Uterus (tissue), 4 donors: ENCODE measurements around the gene ACOXL. TPM values are rescaled to one million over a fixed set of nuclear protein-coding genes. Genes with fewer than 3 reads are reported as not detected.

Source experiments
- DNase-seq, 2 donors: peaks; one replicate each; pipeline ENCODE4 v3.0.0-alpha.2; 2019 to 2020
- H3K27ac ChIP-seq, 2 donors: fragments of 200-600 bp; sonication (generic); 1 replicate in 1 of 2; 2 replicates in 1 of 2; pipeline ENCODE4 v1.5.1; 2016 to 2018
- H3K27me3 ChIP-seq, 2 donors: fragments of 200-600 bp; sonication (generic); one replicate each; pipeline ENCODE4 v1.5.1; 2018 to 2019; ENCODE audit warnings: control low read depth in 1 of 2
- H3K36me3 ChIP-seq, 2 donors: fragments of 200-600 bp; sonication (generic); one replicate each; pipeline ENCODE4 v1.5.1; 2019; ENCODE audit warnings: control low read depth in 1 of 2
- H3K4me1 ChIP-seq, 2 donors: fragments of 200-600 bp; sonication (generic); one replicate each; pipeline ENCODE4 v1.5.1; 2018 to 2019; ENCODE audit warnings: control low read depth in 1 of 2
- H3K4me3 ChIP-seq, 2 donors: fragments of 200-600 bp; sonication (generic); 1 replicate in 1 of 2; 2 replicates in 1 of 2; pipeline ENCODE4 v1.5.1; 2018 to 2019; ENCODE audit warnings: mild to moderate bottlenecking in 1 of 2
- H3K9me3 ChIP-seq, 2 donors: fragments of 200-600 bp; sonication (generic); one replicate each; pipeline ENCODE4 v1.5.1; 2019; ENCODE audit warnings: control low read depth in 1 of 2
- POLR2A ChIP-seq, 2 donors: fragments of 450-650 bp; IDR thresholded peaks; one replicate each; pipeline ENCODE4 v1.6.1; 2016; ENCODE audit warnings: antibody characterized with exemption in 2 of 2, mild to moderate bottlenecking in 1 of 2, moderate library complexity in 1 of 2
- intact Hi-C: fragments of 100-400 bp; cut with DNase I; formaldehyde crosslinking; loops from one replicate; pipeline ENCODE4 v1.15.1; 2023; ENCODE audit warnings: low total_unique reads
- total RNA-seq, 4 donors: library from RNA; depleted of rRNA in 3 of 4; stranded (reverse); fragments of >200 nt in 3 of 4; gene quantifications; one replicate each; pipeline versions ENCODE4 v1.1.0 to v1.2.4, GENCODE V29; 2014 to 2023
- TF ChIP-seq, protein P1 (sequence below), 4 experiments: fragments of 200-600 bp in 2 of 4; fragments of 450-650 bp in 2 of 4; sonication (generic) in 2 of 4; IDR thresholded peaks; one replicate each; pipeline ENCODE4 v1.5.1; 2016 to 2019; ENCODE audit warnings: antibody characterized with exemption in 4 of 4, mild to moderate bottlenecking in 2 of 4, moderate library complexity in 1 of 4
- donor health status: DM: yes; HTN: yes; CAD: no.

The ACOXL gene
- total RNA-seq, 4 donors from 2014 or later, result 0.18 to 0.41 TPM; not detected in 2

DNA sequence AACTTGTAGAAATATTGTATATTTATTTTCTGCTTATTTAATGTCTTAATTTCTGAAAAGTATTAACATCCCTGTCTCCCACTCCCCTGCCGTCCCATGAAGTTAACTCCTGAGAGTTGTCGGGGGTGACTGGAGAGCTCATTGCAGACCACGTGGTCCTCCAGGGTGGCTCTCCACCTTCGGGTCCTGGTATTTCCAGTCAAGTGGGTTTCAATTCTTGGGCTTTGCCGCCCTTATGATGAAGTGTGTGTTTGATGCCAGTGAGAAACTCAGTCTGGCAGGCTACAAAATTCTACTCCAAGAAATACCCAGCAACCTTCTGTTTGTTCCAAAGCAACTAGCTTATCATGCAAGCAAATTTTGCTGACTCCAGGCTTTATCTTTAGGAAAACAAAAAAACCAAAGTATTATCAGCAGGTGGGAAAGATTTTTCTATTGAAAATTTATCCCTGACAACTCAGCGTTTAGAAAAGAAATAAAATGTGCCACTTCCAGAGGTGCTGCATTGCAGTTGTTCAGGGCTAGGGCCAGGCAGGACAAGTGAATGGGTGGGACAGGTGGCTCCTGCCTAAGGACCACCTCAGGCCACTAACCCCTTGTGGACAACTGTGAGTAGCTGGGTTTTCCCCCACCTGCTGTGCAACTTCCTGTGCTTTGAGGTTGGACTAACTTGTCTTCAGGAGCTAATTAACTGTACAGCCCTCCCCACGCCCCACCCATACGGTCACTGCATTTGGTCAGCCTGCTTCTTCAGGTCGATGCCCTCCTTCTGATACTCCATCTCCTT is 434.9 kb downstream of the ACOXL start:
- Histone ChIP-seq H3K27ac (no peak overlapping the region), H3K4me3 (no peak overlapping the region), H3K36me3 (no peaks in the 10 kb centered on the region), H3K27me3 (no peaks in the 10 kb centered on the region), H3K9me3 (no peaks in the 10 kb centered on the region), H3K4me1 (no peaks in the 10 kb centered on the region)
- TF ChIP-seq, protein P1, sequence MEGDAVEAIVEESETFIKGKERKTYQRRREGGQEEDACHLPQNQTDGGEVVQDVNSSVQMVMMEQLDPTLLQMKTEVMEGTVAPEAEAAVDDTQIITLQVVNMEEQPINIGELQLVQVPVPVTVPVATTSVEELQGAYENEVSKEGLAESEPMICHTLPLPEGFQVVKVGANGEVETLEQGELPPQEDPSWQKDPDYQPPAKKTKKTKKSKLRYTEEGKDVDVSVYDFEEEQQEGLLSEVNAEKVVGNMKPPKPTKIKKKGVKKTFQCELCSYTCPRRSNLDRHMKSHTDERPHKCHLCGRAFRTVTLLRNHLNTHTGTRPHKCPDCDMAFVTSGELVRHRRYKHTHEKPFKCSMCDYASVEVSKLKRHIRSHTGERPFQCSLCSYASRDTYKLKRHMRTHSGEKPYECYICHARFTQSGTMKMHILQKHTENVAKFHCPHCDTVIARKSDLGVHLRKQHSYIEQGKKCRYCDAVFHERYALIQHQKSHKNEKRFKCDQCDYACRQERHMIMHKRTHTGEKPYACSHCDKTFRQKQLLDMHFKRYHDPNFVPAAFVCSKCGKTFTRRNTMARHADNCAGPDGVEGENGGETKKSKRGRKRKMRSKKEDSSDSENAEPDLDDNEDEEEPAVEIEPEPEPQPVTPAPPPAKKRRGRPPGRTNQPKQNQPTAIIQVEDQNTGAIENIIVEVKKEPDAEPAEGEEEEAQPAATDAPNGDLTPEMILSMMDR (IDR thresholded peaks at IDR 0.05), result no peak
- TF ChIP-seq POLR2A (IDR thresholded peaks at IDR 0.05), result no peak
- intact Hi-C loops, result no loop called here
- DNase-seq, result no peak

- TF ChIP-seq, protein P1 (IDR thresholded peaks at IDR 0.05), result no peak
- no peak for TF ChIP-seq POLR2A (IDR thresholded peaks at IDR 0.05)
- intact Hi-C loops, result no loop called here
- Histone ChIP-seq H3K4me1 (no peaks in the 10 kb centered on the region), H3K27me3 (no peaks in the 10 kb centered on the region), H3K36me3 (no peaks in the 10 kb centered on the region), H3K27ac (no peak overlapping the region), H3K9me3 (no peaks in the 10 kb centered on the region), H3K4me3 (no peak overlapping the region)
- no peak for DNase-seq
Observed at GRCh38 chr2:111167863-111168162, 435.4 kb downstream of the ACOXL start.

Other genes with a start within 250 kb of the ACOXL start
- gene RGPD6, start 155.4 kb upstream of the ACOXL start, total RNA-seq, result 100 to 1,000 TPM in 2 of 4 donors, 10 to 100 TPM in 2; 47.1 to 142 (median 89.1) TPM
- 10 to 100 TPM in 1 of 4 donors, 1 to 10 TPM in 1, under 1 TPM in 1, not detected in 1; 0.67 to 29.0 (median 1.2) TPM for gene BUB1, start 54.5 kb upstream of the ACOXL start, total RNA-seq